Epithelial cell of esophagus (primary cell): Measurements from ENCODE around the gene CENPU.

Experiments used
- DNase-seq: peaks from one replicate; pipeline ENCODE4 v3.0.0; 2010; ENCODE audit warnings: low read depth
- H3K4me3 ChIP-seq: 2 replicates; pipeline ENCODE4 v1.5.1; 2011; ENCODE audit warnings: mild to moderate bottlenecking, low read length, control low read depth
- CTCF ChIP-seq: IDR thresholded peaks from 2 replicates; pipeline ENCODE4 v1.5.1; 2011; ENCODE audit warnings: low read depth, mild to moderate bottlenecking, low read length, control low read depth, inconsistent platforms; ENCODE audit not compliant: insufficient read depth; ENCODE audit errors: missing control alignments

The CENPU gene

GRCh38 chr4:184695178-184695896, 38.6 kb downstream of the CENPU start:
- H3K4me3 ChIP-seq: no peak overlapping the region
- peak; percentile 92 for DNase-seq
- no peak for TF ChIP-seq CTCF

- no peak for TF ChIP-seq CTCF
- no peak for DNase-seq
- no peak overlapping the region for H3K4me3 ChIP-seq
Observed at GRCh38 chr4:184694412-184694956, 39.4 kb downstream of the CENPU start.

- no peak overlapping the region for H3K4me3 ChIP-seq
- no peak for DNase-seq
- no peak for TF ChIP-seq CTCF
Observed at GRCh38 chr4:184693056-184693455, 40.8 kb downstream of the CENPU start.

GRCh38 chr4:184689681-184690080, 44.2 kb downstream of the CENPU start:
- DNase-seq: peak; percentile 64
- no peak overlapping the region for H3K4me3 ChIP-seq
- TF ChIP-seq CTCF: no peak

- TF ChIP-seq CTCF: no peak
- H3K4me3 ChIP-seq: no peak overlapping the region
- peak; percentile 98 for DNase-seq
Observed at GRCh38 chr4:184688447-184688846, 45.4 kb downstream of the CENPU start.

- DNase-seq: no peak
- H3K4me3 ChIP-seq: no peak overlapping the region
- TF ChIP-seq CTCF: no peak
Observed at GRCh38 chr4:184688005-184688404, 45.9 kb downstream of the CENPU start.
